ENCODE data around the gene DDX49. TPM values are rescaled to one million over a fixed set of nuclear protein-coding genes. Genes with fewer than 3 reads are reported as not detected.
A peak's percentile ranks its signal among the peaks of the same experiment; 100 is the strongest.

The DDX49 gene
- total RNA-seq, 4 donors from 2014 or later = 47.0 to 80.7 (median 60.6) TPM

- H3K9me3 ChIP-seq = no peaks in the 10 kb centered on the region
- TF ChIP-seq POLR2A (IDR thresholded peaks at IDR 0.05) (no peak), CTCF (IDR thresholded peaks at IDR 0.05) (no peak)
- no peak for DNase-seq
- no peaks in the 10 kb centered on the region for H3K36me3 ChIP-seq
- intact Hi-C loops (cut with DNase I) = no loop called here
- H3K4me3 ChIP-seq = no peak overlapping the region
- no peak overlapping the region for H3K27ac ChIP-seq
- 48 to 53% methylated on average over 8 to 10 of the region's 26 CpGs for WGBS, 2 donors
- peaks cover 0 to 59% (median 0%) of the 10 kb centered on the region in 4 donors for H3K27me3 ChIP-seq
- peaks cover 0 to 14% (median 0%) of the 10 kb centered on the region in 3 donors for H3K4me1 ChIP-seq
These were observed 42.5 kb downstream of the DDX49 start for GRCh38 chr19:18961767-18962620.

GRCh38 chr19:18964121-18964520, 44.6 kb downstream of the DDX49 start:
- peaks cover 7 to 35% (median 12%) of the 10 kb centered on the region in 3 donors for H3K4me1 ChIP-seq

GRCh38 chr19:18966307-18966706, 46.8 kb downstream of the DDX49 start:
- no peak overlapping the region for H3K4me3 ChIP-seq
- no peaks in the 10 kb centered on the region for H3K36me3 ChIP-seq
- H3K27ac ChIP-seq = peak overlapping the region in 2 of 4 donors; percentile 36 to 55
- H3K27me3 ChIP-seq = peaks cover 0 to 27% (median 0%) of the 10 kb centered on the region in 4 donors
- DNase-seq = no peak
- H3K9me3 ChIP-seq = no peaks in the 10 kb centered on the region
- intact Hi-C loops (cut with DNase I) = no loop called here
- TF ChIP-seq POLR2A (IDR thresholded peaks at IDR 0.05) (no peak), CTCF (IDR thresholded peaks at IDR 0.05) (no peak)
- WGBS, 2 donors = 52 to 63% methylated on average over 4 of the region's 4 CpGs
- peaks cover 18 to 55% (median 24%) of the 10 kb centered on the region in 3 donors for H3K4me1 ChIP-seq

More at GRCh38 chr19:18964121-18964520, 44.6 kb downstream of the DDX49 start:
- no peak for DNase-seq
- Histone ChIP-seq H3K4me3 (no peak overlapping the region), H3K9me3 (no peaks in the 10 kb centered on the region), H3K36me3 (no peaks in the 10 kb centered on the region), H3K27ac (no peak overlapping the region), H3K27me3 (peaks cover 0 to 43% (median 0%) of the 10 kb centered on the region in 4 donors)
- 84 to 93% methylated on average over 8 to 9 of the region's 9 CpGs for WGBS, 2 donors
- TF ChIP-seq CTCF (IDR thresholded peaks at IDR 0.05) (no peak), POLR2A (IDR thresholded peaks at IDR 0.05) (no peak)
- intact Hi-C loops (cut with DNase I) = no loop called here

GRCh38 chr19:18967358-18968146, 48.0 kb downstream of the DDX49 start:
- DNase-seq = peak; percentile 14
- TF ChIP-seq CTCF (IDR thresholded peaks at IDR 0.05) (no peak), POLR2A (IDR thresholded peaks at IDR 0.05) (no peak)
- Histone ChIP-seq H3K27me3 (peaks cover 0 to 15% (median 0%) of the 10 kb centered on the region in 4 donors), H3K4me1 (peaks cover 26 to 62% (median 28%) of the 10 kb centered on the region in 3 donors), H3K27ac (peak overlapping the region; percentile 59 to 82 (median 68)), H3K36me3 (no peaks in the 10 kb centered on the region), H3K9me3 (no peaks in the 10 kb centered on the region), H3K4me3 (no peak overlapping the region)
- intact Hi-C loops (cut with DNase I) = no loop called here
- WGBS, 2 donors = 12 to 19% methylated on average over 10 to 11 of the region's 11 CpGs
